CD14-positive monocyte (primary cell): Measurements from ENCODE around the gene GPC5. TPM values are rescaled to one million over a fixed set of nuclear protein-coding genes. Genes with fewer than 3 reads are reported as not detected.

Source experiments
- DNase-seq, 3 donors: peaks; one replicate each; pipeline ENCODE4 v3.0.0-alpha.2; 2011 to 2022
- H2AFZ ChIP-seq: 2 replicates; pipeline ENCODE4 v1.6.0; 2012; ENCODE audit warnings: mild to moderate bottlenecking, low read depth, low read length, inconsistent platforms; ENCODE audit not compliant: insufficient read depth, poor library complexity, severe bottlenecking
- H3K27ac ChIP-seq, 2 donors: 1 replicate in 1 of 2; 2 replicates in 1 of 2; pipeline ENCODE4 v1.5.1; 2012 to 2013; ENCODE audit warnings: low read length in 2 of 2, control low read depth in 1 of 2, inconsistent platforms in 1 of 2, low read depth in 1 of 2, mild to moderate bottlenecking in 1 of 2
- H3K27me3 ChIP-seq, 2 donors: one replicate each; pipeline versions ENCODE4 v1.6.0 to v1.6.1; 2011 to 2013; ENCODE audit warnings: low read length in 2 of 2; ENCODE audit not compliant: control insufficient read depth in 2 of 2, insufficient read depth in 2 of 2
- H3K36me3 ChIP-seq, 2 donors: replicated peaks in 1 of 2; 1 replicate in 1 of 2; 2 replicates in 1 of 2; pipeline versions ENCODE4 v1.5.1 to v1.6.1; 2012 to 2013; ENCODE audit warnings: low read length in 2 of 2, control low read depth in 1 of 2, inconsistent platforms in 1 of 2, mild to moderate bottlenecking in 1 of 2; ENCODE audit not compliant: insufficient read depth in 2 of 2, control insufficient read depth in 1 of 2
- H3K4me1 ChIP-seq, 2 donors: 1 replicate in 1 of 2; 2 replicates in 1 of 2; pipeline versions ENCODE4 v1.5.1 to v1.6.1; 2012 to 2013; ENCODE audit warnings: low read length in 2 of 2, control low read depth in 1 of 2, inconsistent platforms in 1 of 2, mild to moderate bottlenecking in 1 of 2, moderate library complexity in 1 of 2; ENCODE audit not compliant: insufficient read depth in 2 of 2, control insufficient read depth in 1 of 2
- H3K4me2 ChIP-seq: replicated peaks from 2 replicates; pipeline ENCODE3; 2012; ENCODE audit warnings: low read length, moderate library complexity, mild to moderate bottlenecking; ENCODE audit not compliant: poor library complexity, severe bottlenecking; ENCODE audit errors: extremely low read depth
- H3K4me3 ChIP-seq, 3 experiments: fragments of 200-600 bp in 1 of 3; sonication (generic) in 1 of 3; replicated peaks in 1 of 3; 1 replicate in 2 of 3; 2 replicates in 1 of 3; pipeline ENCODE4 v1.5.1; 2011 to 2013; ENCODE audit warnings: low read length in 3 of 3, mild to moderate bottlenecking in 3 of 3, control low read depth in 2 of 3, low read depth in 2 of 3, inconsistent platforms in 1 of 3, moderate library complexity in 1 of 3
- H3K79me2 ChIP-seq: 2 replicates; pipeline ENCODE4 v1.6.0; 2012; ENCODE audit warnings: mild to moderate bottlenecking, control low read depth, inconsistent platforms, low read length, moderate library complexity; ENCODE audit not compliant: insufficient read depth
- H3K9ac ChIP-seq: 2 replicates; pipeline ENCODE4 v1.6.0; 2017; ENCODE audit warnings: low read length, mild to moderate bottlenecking; ENCODE audit not compliant: insufficient read depth, poor library complexity, severe bottlenecking
- H3K9me3 ChIP-seq, 2 donors: replicated peaks in 1 of 2; 1 replicate in 1 of 2; 2 replicates in 1 of 2; pipeline versions ENCODE4 v1.5.1 to v1.6.1; 2012 to 2013; ENCODE audit warnings: low read length in 2 of 2, control low read depth in 1 of 2; ENCODE audit not compliant: control insufficient read depth in 1 of 2, insufficient read depth in 1 of 2
- H4K20me1 ChIP-seq: 2 replicates; pipeline ENCODE4 v1.6.0; 2012; ENCODE audit warnings: mild to moderate bottlenecking, low read length, control low read depth, moderate library complexity; ENCODE audit not compliant: insufficient read depth
- H3K27ac Mint-ChIP-seq, 7 donors: one replicate each; pipeline ENCODE4 v1.8.0; 2020; ENCODE audit warnings: mild to moderate bottlenecking in 7 of 7, mixed read lengths in 7 of 7, moderate library complexity in 6 of 7, inconsistent platforms in 2 of 7
- H3K27me3 Mint-ChIP-seq, 3 donors: one replicate each; pipeline ENCODE4 v1.8.0; 2021 to 2022; ENCODE audit warnings: low read depth in 3 of 3, mild to moderate bottlenecking in 3 of 3, mixed read lengths in 3 of 3, moderate library complexity in 3 of 3, inconsistent platforms in 1 of 3
- H3K36me3 Mint-ChIP-seq, 2 donors: one replicate each; pipeline ENCODE4 v1.8.0; 2020; ENCODE audit warnings: mixed read lengths in 2 of 2, inconsistent platforms in 1 of 2, mild to moderate bottlenecking in 1 of 2
- H3K4me1 Mint-ChIP-seq: one replicate; pipeline ENCODE4 v1.8.0; 2020; ENCODE audit warnings: mild to moderate bottlenecking, mixed read lengths
- H3K4me3 Mint-ChIP-seq, 2 donors: one replicate each; pipeline ENCODE4 v1.8.0; 2020; ENCODE audit warnings: mild to moderate bottlenecking in 2 of 2, mixed read lengths in 2 of 2, moderate library complexity in 1 of 2
- H3K9me3 Mint-ChIP-seq, 7 donors: one replicate each; pipeline ENCODE4 v1.8.0; 2020 to 2022; ENCODE audit warnings: mixed read lengths in 7 of 7, mild to moderate bottlenecking in 6 of 7, moderate library complexity in 6 of 7, inconsistent platforms in 2 of 7
- CTCF ChIP-seq: fragments of 200-600 bp; IDR thresholded peaks from one replicate; pipeline ENCODE4 v1.8.0; 2022; ENCODE audit warnings: antibody characterized with exemption, mild to moderate bottlenecking
- WGBS: methylation state at CpG from one replicate; pipeline ENCODE4 v1.1.5; 2013; ENCODE audit warnings: missing lambda C conversion rate; ENCODE audit not compliant: insufficient coverage; 5-methylcytosine and 5-hydroxymethylcytosine counted together
- intact Hi-C, 2 donors: fragments of 100-400 bp; cut with micrococcal nuclease; formaldehyde crosslinking; loops; one replicate each; pipeline versions ENCODE4 v1.15.0 to v1.15.1; 2023
- polyA plus RNA-seq, 3 donors: library from polyadenylated mRNA; depleted of rRNA in 1 of 3; unstranded in 2 of 3; stranded (reverse) in 1 of 3; fragments of 300-500 nt in 2 of 3; fragments of >200 nt in 1 of 3; fragmentation: Illumina TruSeq in 2 of 3; gene quantifications; 1 replicate in 2 of 3; 2 replicates in 1 of 3; pipeline ENCODE4 v1.2.3, GENCODE V29; 2012 to 2021

Gene GPC5
- polyA plus RNA-seq, 3 donors = not detected

DNA sequence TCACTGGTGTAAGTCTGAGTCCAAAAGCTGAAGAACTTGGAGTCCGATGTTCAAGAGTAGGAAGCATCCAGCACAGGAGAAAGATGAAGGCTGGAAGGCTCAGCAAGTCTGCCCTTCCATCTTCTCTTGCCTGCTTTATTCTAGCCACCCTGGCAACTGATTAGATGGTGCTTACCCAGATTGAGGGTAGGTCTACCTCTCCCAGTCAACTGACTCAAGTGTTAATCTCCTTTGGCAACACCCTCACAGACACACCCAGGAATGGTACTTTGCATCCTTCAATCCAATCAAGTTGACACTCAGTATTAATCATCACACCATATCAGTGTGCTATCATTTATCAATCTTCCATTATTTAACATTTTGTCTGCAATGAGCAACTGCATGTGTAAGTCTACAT lies 223.5 kb downstream of the GPC5 start:
- no peak for DNase-seq
- TF ChIP-seq CTCF = no peak
- Histone ChIP-seq H3K4me1 (no peaks in the 10 kb centered on the region), H3K4me2 (no peak overlapping the region), H3K9me3 (no peaks in the 10 kb centered on the region), H3K27me3 (no peaks in the 10 kb centered on the region), H4K20me1 (no peaks in the 10 kb centered on the region), H3K27ac (no peak overlapping the region), H3K9ac (no peak overlapping the region), H2AFZ (no peak overlapping the region), H3K4me3 (no peak overlapping the region), H3K36me3 (no peaks in the 10 kb centered on the region), H3K79me2 (no peaks in the 10 kb centered on the region)
- Mint-ChIP-seq H3K27ac (no peak overlapping the region), H3K9me3 (peaks cover 0 to 9% (median 0%) of the 10 kb centered on the region in 7 donors), H3K4me1 (no peaks in the 10 kb centered on the region), H3K36me3 (no peaks in the 10 kb centered on the region), H3K27me3 (peaks cover 0 to 1% (median 0%) of the 10 kb centered on the region in 3 donors), H3K4me3 (no peak overlapping the region)
- intact Hi-C loops = no loop called here
- 100% methylated on average over 1 of the region's 1 CpG for WGBS

DNA sequence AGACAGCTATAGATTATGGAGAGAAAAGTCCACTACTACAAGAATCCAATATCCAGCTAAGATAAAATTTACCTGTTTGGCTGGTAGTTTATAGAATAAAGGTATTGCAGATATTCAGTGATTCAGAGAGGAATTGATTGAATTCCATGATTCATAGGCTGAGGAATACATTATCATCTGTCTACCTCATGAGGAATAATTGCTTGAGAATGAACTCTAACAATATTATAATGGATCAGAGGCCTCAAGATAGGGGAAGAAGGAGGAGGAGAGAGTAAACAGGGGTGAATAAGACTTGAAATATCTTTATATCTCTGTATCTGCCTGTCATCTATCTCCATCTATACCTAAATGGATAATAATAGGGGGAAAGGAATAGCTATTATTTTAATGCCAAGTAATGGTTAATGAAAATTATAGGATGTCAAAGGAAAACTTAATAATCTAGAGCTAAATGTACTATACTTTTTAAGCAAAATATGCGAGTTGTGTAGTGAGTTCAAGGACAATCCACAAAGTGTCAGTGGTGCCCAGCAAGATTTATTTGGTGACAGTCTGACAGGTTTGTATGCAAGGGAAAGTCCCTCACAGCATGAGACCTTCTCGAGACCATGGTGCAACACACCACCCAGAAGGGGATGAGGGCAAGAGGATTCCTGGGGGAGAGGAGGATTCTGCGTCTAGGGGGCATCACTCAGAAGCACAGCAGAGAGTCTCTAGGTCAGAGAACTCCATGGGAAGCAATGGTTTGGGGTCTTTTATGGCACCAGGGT lies 224.5 kb downstream of the GPC5 start:
- Histone ChIP-seq H3K4me3 (no peak overlapping the region), H3K9me3 (no peaks in the 10 kb centered on the region), H4K20me1 (no peaks in the 10 kb centered on the region), H3K36me3 (no peaks in the 10 kb centered on the region), H3K27ac (no peak overlapping the region), H3K27me3 (no peaks in the 10 kb centered on the region), H3K79me2 (no peaks in the 10 kb centered on the region), H3K4me2 (no peak overlapping the region), H3K9ac (no peak overlapping the region), H2AFZ (no peak overlapping the region), H3K4me1 (no peaks in the 10 kb centered on the region)
- H3K27ac Mint-ChIP-seq = peak overlapping the region in 1 of 7 donors; percentile 27
- H3K36me3 Mint-ChIP-seq = no peaks in the 10 kb centered on the region
- TF ChIP-seq CTCF = no peak
- peaks cover 0 to 8% (median 0%) of the 10 kb centered on the region in 7 donors for H3K9me3 Mint-ChIP-seq
- DNase-seq = no peak
- 100% methylated on average over 2 of the region's 3 CpGs for WGBS
- H3K4me3 Mint-ChIP-seq = no peak overlapping the region
- intact Hi-C loops = no loop called here
- H3K4me1 Mint-ChIP-seq = no peaks in the 10 kb centered on the region
- H3K27me3 Mint-ChIP-seq = no peaks in the 10 kb centered on the region
